Measurements from ENCODE around the gene WWC2. TPM values are rescaled to one million over a fixed set of nuclear protein-coding genes. Genes with fewer than 3 reads are reported as not detected.

The WWC2 gene
- total and polyA plus RNA-seq, 2 experiments from 2014 or later: 33.2 to 48.3 TPM

DNA sequence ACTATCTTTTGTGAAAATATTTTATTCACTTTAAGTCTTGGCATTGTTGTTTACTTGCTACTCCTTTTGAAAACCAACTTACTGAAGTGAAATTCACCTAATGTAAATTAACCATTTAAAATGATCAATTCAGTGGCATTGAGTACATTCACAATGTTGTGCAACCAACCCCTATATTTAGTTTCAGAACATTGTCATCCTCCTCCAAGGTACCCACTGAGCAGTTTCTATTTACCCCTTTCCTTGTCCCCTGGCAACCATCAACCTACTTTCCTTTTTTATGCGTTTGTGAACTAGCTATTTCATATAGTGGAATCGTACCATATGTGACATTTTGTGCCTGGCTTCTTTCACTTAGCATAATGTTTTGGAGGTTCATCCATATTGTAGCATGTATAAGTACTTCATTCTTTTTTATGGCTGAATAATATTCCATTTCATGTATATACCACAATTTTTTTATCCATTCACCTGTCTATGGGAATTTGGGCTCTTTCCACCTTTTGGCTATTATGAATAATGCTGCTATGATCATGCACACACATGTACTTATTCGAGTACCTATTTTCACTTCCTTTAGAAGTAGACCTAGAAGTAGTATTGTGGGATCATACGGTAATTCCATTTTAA lies 85.0 kb downstream of the WWC2 start:
- Histone ChIP-seq H3K4me3 (no peak overlapping the region), H3K4me1 (ENCODE audit: insufficient read depth) (peaks cover 25% of the 10 kb centered on the region), H3K27ac (peak overlapping the region; percentile 37), H3K9ac (no peak overlapping the region), H3K9me2 (ENCODE audit: insufficient read depth) (no peaks in the 10 kb centered on the region), H3K9me3 (ENCODE audit: low read depth) (no peaks in the 10 kb centered on the region), H3K79me2 (ENCODE audit: insufficient read depth) (peaks cover 98% of the 10 kb centered on the region), H3F3A (ENCODE audit: insufficient read depth) (peaks cover 18% of the 10 kb centered on the region), H2AFZ (no peak overlapping the region), H3K27me3 (replicated peaks; ENCODE audit: insufficient read depth) (no peaks in the 10 kb centered on the region), H3K4me2 (ENCODE audit: unreplicated experiment) (no peak overlapping the region), H4K20me1 (ENCODE audit: insufficient read depth) (peaks cover 10% of the 10 kb centered on the region; the same call in 1 of the 2 replicates), H3K36me3 (ENCODE audit: low read depth) (0 out of 2 replicates have a peak, but pooled peaks cover 4% of the 10 kb centered on the region)
- no peak for TF ChIP-seq EZH2phosphoT487 (IDR thresholded peaks at IDR 0.05; ENCODE audit: insufficient read depth, low read depth)
- TF ChIP-seq EZH2 (IDR thresholded peaks at IDR 0.05; ENCODE audit: insufficient read depth, poor library complexity, severe bottlenecking): no peak
- DNase-seq: no peak
- 98% methylated on average over 4 of the region's 4 CpGs for WGBS, 2 experiments (ENCODE audit: low coverage in 1 of 2, low lambda C conversion rate in 2 of 2, missing lambda C conversion rate in 2 of 2)
- in situ Hi-C loops (cut with MboI): no loop called here

DNA sequence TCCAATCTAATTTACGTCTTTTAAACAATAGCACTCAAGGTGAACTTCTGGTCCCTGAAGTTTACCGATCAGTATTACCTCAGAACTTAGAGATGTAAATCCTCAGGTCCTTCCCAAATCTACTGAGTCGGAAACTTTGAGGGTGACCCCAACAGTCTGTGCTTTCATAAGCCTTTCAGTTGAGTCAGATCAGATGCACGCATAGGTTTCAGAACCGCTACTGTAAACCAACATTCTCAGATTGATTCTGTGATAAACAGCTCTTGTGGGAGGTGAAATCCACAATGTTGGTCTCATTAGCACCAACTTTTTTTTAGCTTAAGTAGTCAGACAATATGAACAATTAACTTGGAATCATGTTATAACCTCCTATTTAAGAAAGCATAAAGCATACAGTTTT lies 86.0 kb downstream of the WWC2 start:
- no peaks in the 10 kb centered on the region for H3K9me3 ChIP-seq (ENCODE audit: low read depth)
- 97% methylated on average over 5 of the region's 5 CpGs for WGBS, 2 experiments (ENCODE audit: low coverage in 1 of 2, low lambda C conversion rate in 2 of 2, missing lambda C conversion rate in 2 of 2)
- H3K9ac ChIP-seq: no peak overlapping the region
- H3K27me3 ChIP-seq (replicated peaks; ENCODE audit: insufficient read depth): no peaks in the 10 kb centered on the region
- H4K20me1 ChIP-seq (ENCODE audit: insufficient read depth): peaks cover 10% of the 10 kb centered on the region; the same call in 1 of the 2 replicates
- TF ChIP-seq EZH2 (IDR thresholded peaks at IDR 0.05; ENCODE audit: insufficient read depth, poor library complexity, severe bottlenecking) (no peak), EZH2phosphoT487 (IDR thresholded peaks at IDR 0.05; ENCODE audit: insufficient read depth, low read depth) (no peak)
- H2AFZ ChIP-seq: no peak overlapping the region
- H3K36me3 ChIP-seq (ENCODE audit: low read depth): 0 out of 2 replicates have a peak, but pooled peaks cover 4% of the 10 kb centered on the region
- H3K4me2 ChIP-seq (ENCODE audit: unreplicated experiment): no peak overlapping the region
- H3K9me2 ChIP-seq (ENCODE audit: insufficient read depth): no peaks in the 10 kb centered on the region
- in situ Hi-C loops (cut with MboI): no loop called here
- no peak overlapping the region for H3K4me3 ChIP-seq
- H3F3A ChIP-seq (ENCODE audit: insufficient read depth): peaks cover 18% of the 10 kb centered on the region
- H3K4me1 ChIP-seq (ENCODE audit: insufficient read depth): peaks cover 21% of the 10 kb centered on the region
- DNase-seq: no peak
- H3K79me2 ChIP-seq (ENCODE audit: insufficient read depth): peaks cover 98% of the 10 kb centered on the region
- no peak overlapping the region for H3K27ac ChIP-seq

DNA sequence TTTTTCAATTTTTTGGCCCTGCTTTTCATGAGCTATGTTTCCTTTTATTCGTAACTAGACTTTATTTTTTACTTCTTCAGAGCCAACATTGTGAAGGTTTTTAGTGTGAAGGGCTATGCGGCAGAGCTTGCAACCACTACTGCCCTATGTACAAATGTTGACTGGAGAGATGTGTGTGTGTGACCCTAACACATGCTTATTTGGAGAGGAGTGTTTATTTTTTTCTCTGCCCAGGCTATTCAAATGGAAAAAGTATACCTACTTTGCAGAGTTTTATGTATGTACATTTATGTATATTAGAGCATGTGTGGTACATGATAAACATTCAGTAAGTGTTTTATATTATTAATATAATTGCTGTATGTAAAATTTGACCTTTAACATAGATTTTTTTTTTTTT lies 86.5 kb downstream of the WWC2 start:
- in situ Hi-C loops (cut with MboI): no loop called here
- TF ChIP-seq EZH2 (IDR thresholded peaks at IDR 0.05; ENCODE audit: insufficient read depth, poor library complexity, severe bottlenecking): no peak
- H3K27me3 ChIP-seq (replicated peaks; ENCODE audit: insufficient read depth): no peaks in the 10 kb centered on the region
- 0 out of 2 replicates have a peak, but pooled peaks cover 4% of the 10 kb centered on the region for H3K36me3 ChIP-seq (ENCODE audit: low read depth)
- no peak overlapping the region for H3K27ac ChIP-seq
- peaks cover 10% of the 10 kb centered on the region; the same call in 1 of the 2 replicates for H4K20me1 ChIP-seq (ENCODE audit: insufficient read depth)
- no peak for DNase-seq
- no peak overlapping the region for H3K4me2 ChIP-seq (ENCODE audit: unreplicated experiment)
- H3K79me2 ChIP-seq (ENCODE audit: insufficient read depth): peaks cover 97% of the 10 kb centered on the region
- H2AFZ ChIP-seq: no peak overlapping the region
- H3K4me1 ChIP-seq (ENCODE audit: insufficient read depth): peaks cover 16% of the 10 kb centered on the region
- no peak overlapping the region for H3K9ac ChIP-seq
- 95 to 98% methylated on average over 2 of the region's 2 CpGs for WGBS, 2 experiments (ENCODE audit: low coverage in 1 of 2, low lambda C conversion rate in 2 of 2, missing lambda C conversion rate in 2 of 2)
- H3K9me2 ChIP-seq (ENCODE audit: insufficient read depth): no peaks in the 10 kb centered on the region
- H3K4me3 ChIP-seq: no peak overlapping the region
- H3F3A ChIP-seq (ENCODE audit: insufficient read depth): peaks cover 18% of the 10 kb centered on the region
- no peaks in the 10 kb centered on the region for H3K9me3 ChIP-seq (ENCODE audit: low read depth)

DNA sequence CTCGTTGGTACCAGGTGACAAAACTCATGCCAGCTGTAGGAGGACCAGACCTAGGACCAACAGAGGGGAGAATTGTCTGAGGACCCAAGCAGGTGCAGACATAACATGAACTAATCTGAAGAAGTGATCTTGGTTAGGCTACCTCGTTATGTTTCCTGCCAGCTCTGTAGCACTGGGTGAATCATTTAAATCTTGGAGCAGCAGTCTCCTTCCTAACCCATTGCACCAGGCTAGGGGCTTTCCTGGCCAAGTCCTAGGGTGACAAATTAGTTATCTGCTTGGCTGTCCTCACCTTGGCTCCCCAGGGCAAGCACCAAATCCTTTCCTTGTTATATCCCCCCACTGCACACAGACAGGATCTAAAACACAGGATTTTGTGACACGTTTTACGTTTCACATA lies 87.8 kb downstream of the WWC2 start:
- no peak overlapping the region for H3K4me3 ChIP-seq
- H2AFZ ChIP-seq: no peak overlapping the region
- TF ChIP-seq EZH2 (IDR thresholded peaks at IDR 0.05; ENCODE audit: insufficient read depth, poor library complexity, severe bottlenecking) (no peak), EZH2phosphoT487 (IDR thresholded peaks at IDR 0.05; ENCODE audit: insufficient read depth, low read depth) (no peak)
- peaks cover 18% of the 10 kb centered on the region for H3F3A ChIP-seq (ENCODE audit: insufficient read depth)
- H3K9me3 ChIP-seq (ENCODE audit: low read depth): no peaks in the 10 kb centered on the region
- WGBS, 2 experiments (ENCODE audit: low coverage in 1 of 2, low lambda C conversion rate in 2 of 2, missing lambda C conversion rate in 2 of 2): 95 to 98% methylated on average over 4 of the region's 4 CpGs
- H3K27ac ChIP-seq: no peak overlapping the region
- H3K27me3 ChIP-seq (replicated peaks; ENCODE audit: insufficient read depth): no peaks in the 10 kb centered on the region
- no peak for DNase-seq
- H4K20me1 ChIP-seq (ENCODE audit: insufficient read depth): peaks cover 10% of the 10 kb centered on the region; the same call in 1 of the 2 replicates
- H3K79me2 ChIP-seq (ENCODE audit: insufficient read depth): peaks cover 97% of the 10 kb centered on the region
- no peak overlapping the region for H3K9ac ChIP-seq
- no peak overlapping the region for H3K4me2 ChIP-seq (ENCODE audit: unreplicated experiment)
- in situ Hi-C loops (cut with MboI): no loop called here
- peaks cover 10% of the 10 kb centered on the region for H3K4me1 ChIP-seq (ENCODE audit: insufficient read depth)
- 0 out of 2 replicates have a peak, but pooled peaks cover 4% of the 10 kb centered on the region for H3K36me3 ChIP-seq (ENCODE audit: low read depth)
- H3K9me2 ChIP-seq (ENCODE audit: insufficient read depth): no peaks in the 10 kb centered on the region
